MV-4-11 (cell line): Measurements from ENCODE around the gene ATXN1.

Experiments used
- DNase-seq: peaks from one replicate; lab custom pipeline; 2025; lab: John Stamatoyannopoulos, UW

ATXN1 gene

DNA sequence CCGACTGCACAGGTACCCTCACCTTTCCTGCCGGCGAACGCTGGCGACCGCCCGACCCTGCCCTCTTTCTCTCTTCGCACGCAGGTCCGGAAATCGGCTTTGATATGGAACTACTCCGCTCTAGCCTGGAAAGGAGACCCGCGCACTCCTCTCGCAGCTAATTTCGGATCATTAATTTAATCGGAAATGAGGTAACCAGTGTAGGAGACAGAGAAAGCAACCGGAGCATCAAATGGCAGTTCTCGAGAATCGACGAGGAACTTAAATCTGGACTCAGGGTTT, 949 bp upstream of the ATXN1 start:
- DNase-seq: no peak

GRCh38 chr6:16761471-16762267, 409 bp upstream of the ATXN1 start:
- peak; percentile 82 for DNase-seq

DNA sequence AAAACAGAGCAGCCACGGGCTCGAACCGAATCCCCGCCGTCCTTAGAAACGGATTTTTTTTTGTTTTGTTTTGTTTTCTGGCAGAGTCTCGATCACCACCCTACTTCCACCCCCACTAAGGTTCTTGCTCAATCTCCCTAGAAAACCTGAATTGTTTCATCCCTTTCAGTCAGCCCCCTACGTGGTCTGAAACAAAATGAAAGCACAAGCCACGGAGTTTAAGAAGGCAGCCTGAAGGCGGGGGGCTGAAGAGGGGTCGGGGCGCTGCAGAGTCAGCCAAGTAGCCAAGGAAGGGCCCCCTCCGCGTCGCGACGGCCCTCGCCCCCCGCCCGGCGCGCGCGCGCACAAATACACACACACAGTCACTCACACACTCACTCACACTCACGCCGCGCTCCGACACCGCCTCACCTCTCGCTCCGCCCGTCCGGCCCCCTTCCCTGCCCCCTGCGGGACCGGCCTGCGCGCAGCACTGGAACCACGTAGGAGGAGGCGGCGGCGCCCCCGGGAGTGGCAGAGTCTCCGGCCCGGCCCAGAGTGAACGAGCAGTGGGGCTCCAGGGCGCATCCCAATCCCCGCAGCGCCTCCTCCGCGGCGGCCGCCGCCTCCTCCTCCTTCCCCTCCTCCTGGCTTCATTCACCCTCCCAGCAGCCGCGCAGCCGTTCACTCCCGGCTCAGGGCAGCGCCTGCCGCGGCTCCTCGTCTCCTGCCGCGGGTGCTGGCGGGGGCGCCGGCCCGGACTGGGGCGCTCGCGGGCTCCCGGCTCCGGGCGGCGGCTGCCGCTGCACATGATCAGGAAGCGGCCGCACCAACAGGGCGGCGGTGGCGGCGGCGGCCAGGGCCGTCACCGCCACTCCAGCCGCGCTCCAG, 1.4 kb downstream of the ATXN1 start:
- peak; percentile 62 for DNase-seq

GRCh38 chr6:16759181-16759645, 2.0 kb downstream of the ATXN1 start:
- no peak for DNase-seq

- DNase-seq: peak; percentile 70
Observed at GRCh38 chr6:16758163-16758975, 2.9 kb downstream of the ATXN1 start.

GRCh38 chr6:16757332-16757731, 3.9 kb downstream of the ATXN1 start:
- no peak for DNase-seq

DNA sequence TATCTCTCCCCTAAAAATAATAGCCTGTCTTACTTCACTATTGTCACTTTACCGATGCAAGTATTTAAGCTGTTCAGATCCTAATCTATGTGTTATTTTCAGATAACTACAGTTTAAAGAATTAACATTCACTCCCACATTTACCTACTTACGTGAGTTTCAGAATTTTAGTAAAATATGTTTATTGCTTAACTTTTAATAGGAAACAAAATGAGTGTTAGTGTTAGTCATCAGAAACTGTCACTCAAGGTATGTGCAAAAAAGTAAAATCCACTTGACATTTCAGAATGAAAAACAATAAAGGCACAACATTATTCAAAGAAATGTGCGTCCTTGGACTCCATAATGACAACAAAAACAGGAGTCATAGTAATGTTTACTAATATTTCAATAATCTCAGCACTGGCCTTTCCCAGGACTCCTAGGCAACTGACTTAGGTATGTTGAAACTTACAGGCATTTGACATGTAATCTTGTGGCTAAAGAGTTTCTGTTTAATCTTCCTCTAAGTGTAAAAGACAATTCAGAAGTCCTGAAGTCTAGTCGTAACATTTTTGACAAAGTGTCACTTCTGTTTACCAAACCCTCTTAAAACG, 4.5 kb downstream of the ATXN1 start:
- DNase-seq: peak; percentile 54

- no peak for DNase-seq
Observed at GRCh38 chr6:16755544-16755943, 5.7 kb downstream of the ATXN1 start.

DNA sequence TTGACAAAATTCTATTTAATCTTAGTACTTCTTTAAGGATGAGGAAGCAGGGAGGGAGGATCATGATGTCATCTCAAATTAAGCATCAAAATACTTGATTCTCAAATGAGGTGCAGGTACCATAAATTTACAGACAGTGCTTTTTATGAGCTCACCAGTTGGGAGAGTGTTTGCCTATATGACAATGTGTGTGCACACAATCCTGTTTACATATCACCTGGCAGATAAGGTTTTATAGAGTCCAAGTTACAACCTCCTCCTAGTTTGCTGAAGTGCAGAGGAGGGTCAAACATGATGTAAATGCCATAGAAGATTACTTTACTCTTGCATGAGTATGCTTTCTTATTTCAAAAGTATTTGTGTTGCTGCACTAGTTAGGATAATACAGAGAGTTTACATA, 6.4 kb downstream of the ATXN1 start:
- no peak for DNase-seq

DNA sequence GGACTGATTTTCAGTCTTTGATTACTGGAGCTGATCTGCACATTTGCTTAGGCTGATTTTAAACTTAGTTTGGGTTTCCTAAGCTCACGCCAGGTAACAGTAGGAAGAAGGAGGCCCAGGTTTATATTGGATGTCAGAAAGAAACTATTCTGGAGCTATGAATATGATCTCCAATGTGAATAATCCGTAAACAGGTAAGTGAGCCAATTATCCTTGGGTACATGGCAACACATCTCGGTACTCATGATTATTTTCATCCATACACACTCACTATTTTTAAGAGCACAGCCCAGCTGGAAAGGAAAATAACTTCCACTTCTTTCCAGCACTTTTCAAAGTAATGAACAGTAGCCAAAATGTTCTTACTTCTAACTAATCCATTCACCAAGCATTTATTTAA, 7.0 kb downstream of the ATXN1 start:
- DNase-seq: no peak

DNA sequence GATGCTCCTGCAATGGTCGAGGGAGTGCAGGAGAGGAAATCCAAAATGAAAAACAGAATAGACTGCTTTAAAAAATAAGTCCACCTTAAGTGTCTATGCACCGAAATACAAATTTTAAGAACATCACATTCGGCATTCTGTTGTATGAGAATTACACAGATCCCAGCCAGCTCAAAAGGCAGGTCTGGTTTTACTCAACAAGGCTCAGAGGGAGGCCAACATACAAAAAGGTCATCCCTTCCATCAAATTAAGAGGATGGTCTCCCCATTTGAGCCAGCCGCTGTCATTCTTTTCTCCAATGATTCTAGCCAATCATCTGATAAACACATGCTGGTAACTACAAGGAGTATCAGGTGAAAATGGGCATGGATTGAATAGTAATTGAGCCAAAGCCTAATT, 7.9 kb downstream of the ATXN1 start:
- DNase-seq: no peak

DNA sequence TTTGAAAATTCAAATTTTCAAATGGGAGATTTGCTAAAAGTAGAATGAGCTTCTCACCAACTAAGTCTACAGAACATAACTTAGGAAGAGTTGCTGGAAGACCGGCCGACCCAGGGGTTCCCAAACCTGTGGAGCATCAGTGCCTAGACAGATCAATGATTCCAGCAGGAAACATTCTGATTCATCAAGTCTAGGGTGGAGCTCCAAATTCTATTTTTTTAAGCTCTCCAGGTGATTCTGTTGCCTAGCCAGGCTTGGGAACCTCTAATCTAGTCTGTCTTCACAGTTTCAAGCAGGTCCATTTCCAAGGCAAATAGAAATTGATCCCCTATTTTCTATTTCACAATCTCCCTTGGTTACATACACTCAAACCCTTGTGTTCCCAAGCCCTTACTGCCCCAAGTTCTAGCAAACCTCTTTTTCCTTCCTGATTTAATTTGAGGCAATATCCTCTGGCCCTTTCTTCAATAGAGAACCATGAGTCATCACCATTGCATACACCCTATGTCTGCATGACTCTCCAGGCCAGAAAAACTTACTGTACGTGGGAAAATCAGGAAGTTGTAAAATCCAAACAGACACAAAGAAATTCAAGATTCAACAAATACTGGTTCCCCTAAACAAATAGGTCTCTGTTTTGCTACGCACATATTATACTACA, 8.9 kb downstream of the ATXN1 start:
- peak; percentile 96 for DNase-seq

DNA sequence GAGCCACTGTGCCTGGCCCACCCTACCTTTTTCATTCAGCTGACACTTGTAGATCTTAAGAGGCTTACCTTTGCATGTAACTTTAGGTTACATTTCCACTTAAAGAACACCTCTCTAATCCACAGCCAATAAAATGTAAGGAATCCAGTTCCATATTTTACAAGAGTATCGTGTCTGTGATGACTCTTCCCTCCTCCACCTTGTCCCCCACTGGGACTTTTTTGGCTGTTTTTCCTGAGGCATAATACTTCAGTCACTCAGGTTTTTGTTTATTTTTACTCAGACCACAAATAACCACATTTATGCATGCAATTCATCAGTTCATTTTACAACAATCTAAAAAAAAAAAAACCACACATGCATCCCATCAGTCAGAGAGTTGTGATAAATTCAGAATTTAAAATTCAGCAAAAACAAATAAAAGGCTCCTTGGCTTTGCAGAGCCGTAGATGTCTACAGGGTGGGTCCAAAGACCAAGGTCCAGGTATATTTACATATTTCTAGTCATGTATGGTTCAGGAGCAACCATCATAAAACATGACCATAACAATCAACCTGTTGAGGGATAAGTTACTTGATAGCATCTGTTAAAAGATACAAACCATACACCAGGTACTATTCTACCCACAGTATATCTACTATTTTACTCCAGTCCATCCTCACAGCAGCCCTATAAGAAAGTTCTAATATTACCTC, 9.9 kb downstream of the ATXN1 start:
- DNase-seq: no peak

- DNase-seq: no peak
Observed at GRCh38 chr6:16750566-16750965, 10.7 kb downstream of the ATXN1 start.

DNA sequence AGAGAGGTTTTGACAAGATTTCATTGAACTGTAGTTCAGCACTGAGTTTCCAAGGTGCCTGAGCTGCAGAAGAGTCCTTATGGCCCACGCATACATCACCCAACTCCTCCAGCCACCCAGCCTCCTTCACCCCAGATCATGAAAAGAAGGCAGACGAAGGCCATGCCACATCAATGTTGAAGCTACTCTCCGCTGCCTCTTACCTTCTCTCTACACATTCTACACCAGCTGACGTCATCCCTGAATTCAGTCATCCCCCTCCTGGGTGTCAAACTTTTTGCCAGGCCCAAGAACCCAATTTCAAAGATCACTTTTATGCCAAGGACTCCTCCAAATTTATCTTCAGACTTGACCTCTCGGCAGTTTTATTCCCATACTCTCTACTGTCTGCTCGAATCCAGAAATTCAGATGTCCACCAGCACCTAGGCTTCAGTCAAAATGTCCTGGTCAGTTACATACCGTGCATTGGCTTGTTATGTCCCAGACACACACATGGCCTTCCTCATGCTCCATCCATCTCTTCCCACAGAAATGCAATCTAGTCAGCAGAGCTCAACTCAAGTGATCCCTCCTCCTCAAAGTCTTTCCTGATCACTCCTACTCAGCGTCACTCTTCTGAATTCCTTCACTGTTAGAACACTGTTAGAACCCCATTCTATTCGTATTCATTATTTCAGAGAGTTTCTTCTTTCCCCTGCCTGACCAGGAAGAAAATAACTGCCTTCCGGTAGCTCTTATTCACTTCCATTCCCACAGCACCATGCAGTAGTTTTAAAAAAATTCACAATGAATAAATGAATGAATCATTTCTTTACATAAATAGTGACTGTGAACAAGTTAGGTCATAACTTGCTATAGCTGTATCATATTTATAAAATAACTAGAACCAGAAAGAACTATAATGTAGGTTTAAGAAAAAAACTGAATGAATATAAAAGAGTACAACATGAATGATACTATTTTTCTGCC, 11.5 kb downstream of the ATXN1 start:
- no peak for DNase-seq

- DNase-seq: no peak
Observed at GRCh38 chr6:16748025-16748319, 13.3 kb downstream of the ATXN1 start.

DNA sequence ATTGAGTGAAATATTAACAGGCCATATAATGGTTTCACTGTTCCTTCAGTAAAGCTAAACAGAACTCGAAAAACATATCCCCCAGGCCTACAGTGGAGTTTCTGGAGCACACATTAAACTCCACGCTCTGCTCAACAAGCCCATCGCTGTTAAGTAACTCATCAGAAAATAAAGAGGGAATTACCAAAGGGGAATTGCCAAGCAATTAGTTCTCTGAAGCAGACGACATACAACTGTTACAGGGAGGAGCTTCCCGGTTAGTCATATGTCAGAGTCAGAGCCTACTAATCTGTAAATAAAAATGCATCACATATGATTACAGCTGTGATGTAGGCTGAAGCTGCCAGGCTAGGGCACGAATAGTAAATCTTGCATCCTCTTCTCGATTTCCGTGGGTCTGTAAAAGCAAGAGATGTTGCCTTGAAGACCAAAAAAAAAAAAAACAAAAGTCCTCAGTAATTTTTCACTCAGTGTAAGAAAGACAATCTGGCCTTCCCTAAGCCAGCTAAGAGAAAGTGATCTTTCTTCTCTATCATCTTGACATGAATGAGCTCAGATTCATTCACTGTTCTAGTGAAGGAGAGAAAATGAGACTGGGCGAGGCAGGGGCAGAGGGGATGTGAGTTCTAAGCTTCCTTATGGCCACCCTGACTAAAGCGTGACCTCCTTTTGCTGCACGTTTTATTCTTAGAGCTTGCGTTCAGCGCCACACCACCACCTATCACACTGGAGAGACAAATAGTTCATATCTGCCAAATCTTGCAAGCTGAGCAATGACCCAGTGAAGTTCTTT, 13.8 kb downstream of the ATXN1 start:
- DNase-seq: no peak

GRCh38 chr6:16746812-16747211, 14.4 kb downstream of the ATXN1 start:
- no peak for DNase-seq

GRCh38 chr6:16746401-16746800, 14.9 kb downstream of the ATXN1 start:
- DNase-seq: no peak
